Upper lobe of left lung (tissue), 6 donors: ENCODE data around the gene YAE1. TPM values are rescaled to one million over a fixed set of nuclear protein-coding genes. Genes with fewer than 3 reads are reported as not detected.

ENCODE experiments used
- ATAC-seq, 2 donors: fragments of 200-7000 bp; cut with Tn5 transposase; one replicate each; pipeline ENCODE4 v1.9.1; 2022; ENCODE audit warnings: mild to moderate bottlenecking in 2 of 2, moderate library complexity in 2 of 2; ENCODE audit not compliant: low FRiP score in 2 of 2
- DNase-seq, 2 donors: peaks; one replicate each; pipeline ENCODE4 v3.0.0-alpha.2; 2019 to 2020
- H3K27ac ChIP-seq, 4 donors: fragments of 200-600 bp; sonication (generic); one replicate each; pipeline ENCODE4 v1.5.1; 2016 to 2019
- H3K27me3 ChIP-seq, 4 donors: fragments of 200-600 bp; sonication (generic); one replicate each; pipeline ENCODE4 v1.5.1; 2017 to 2019
- H3K36me3 ChIP-seq, 4 donors: fragments of 200-600 bp; sonication (generic); one replicate each; pipeline ENCODE4 v1.5.1; 2016 to 2019
- H3K4me1 ChIP-seq, 4 donors: fragments of 200-600 bp; sonication (generic); one replicate each; pipeline ENCODE4 v1.5.1; 2018 to 2019
- H3K4me3 ChIP-seq, 4 donors: fragments of 200-600 bp; sonication (generic); one replicate each; pipeline ENCODE4 v1.5.1; 2017 to 2019; ENCODE audit warnings: mild to moderate bottlenecking in 2 of 4, moderate library complexity in 1 of 4
- H3K9me3 ChIP-seq, 4 donors: fragments of 200-600 bp; sonication (generic); one replicate each; pipeline ENCODE4 v1.5.1; 2018 to 2019
- CTCF ChIP-seq, 6 experiments: fragments of 450-650 bp in 4 of 6; fragments of 200-600 bp in 2 of 6; sonication (generic) in 2 of 6; IDR thresholded peaks; one replicate each; pipeline ENCODE4 v1.5.1; 2016 to 2019; ENCODE audit warnings: antibody characterized with exemption in 6 of 6
- EP300 ChIP-seq, 4 donors: sonication (generic); formaldehyde crosslinking; IDR thresholded peaks; one replicate each; pipeline ENCODE4 v1.5.1; 2017; ENCODE audit warnings: antibody characterized with exemption in 4 of 4, control low read depth in 2 of 4
- POLR2A ChIP-seq, 4 donors: fragments of 450-650 bp; IDR thresholded peaks; one replicate each; pipeline ENCODE4 v1.5.1; 2016 to 2017; ENCODE audit warnings: antibody characterized with exemption in 4 of 4, mild to moderate bottlenecking in 2 of 4
- POLR2AphosphoS5 ChIP-seq, 2 donors: sonication (generic); formaldehyde crosslinking; IDR thresholded peaks; one replicate each; pipeline ENCODE4 v1.5.1; 2017; ENCODE audit warnings: antibody characterized with exemption in 2 of 2
- WGBS, 2 donors: methylation state at CpG; one replicate each; pipeline ENCODE4 v1.1.5; 2017 to 2018; 5-methylcytosine and 5-hydroxymethylcytosine counted together
- total RNA-seq, 6 donors: library from RNA; depleted of rRNA in 4 of 6; stranded (reverse); fragments of >200 nt in 4 of 6; gene quantifications; one replicate each; pipeline versions ENCODE4 v1.1.0 to v1.2.1, GENCODE V29; 2016 to 2021
- donor health status: DM: no; HTN: no; CAD: no; lungs with moderate emphysema.
- donor health status: DM: no; HTN: yes; CAD: no; lungs with severe emphysema.

The YAE1 gene
- total RNA-seq, 6 donors from 2014 or later = 1.00 to 21.0 (median 13.2) TPM

GRCh38 chr7:39616138-39616537 lies 49.9 kb downstream of the YAE1 start:
- no peaks in the 10 kb centered on the region for H3K36me3 ChIP-seq
- WGBS, 2 donors = 44 to 63% methylated on average over 1 of the region's 1 CpG
- H3K9me3 ChIP-seq = no peaks in the 10 kb centered on the region
- no peak overlapping the region for H3K4me3 ChIP-seq
- H3K27ac ChIP-seq = no peak overlapping the region
- DNase-seq (no peak), ATAC-seq (no peak)
- peaks cover 0 to 6% (median 0%) of the 10 kb centered on the region in 4 donors for H3K4me1 ChIP-seq
- H3K27me3 ChIP-seq = no peaks in the 10 kb centered on the region
- no peak for TF ChIP-seq POLR2AphosphoS5 (IDR thresholded peaks at IDR 0.05)
- TF ChIP-seq CTCF (IDR thresholded peaks at IDR 0.05) = no peak
- no peak for TF ChIP-seq POLR2A (IDR thresholded peaks at IDR 0.05)
- no peak for TF ChIP-seq EP300 (IDR thresholded peaks at IDR 0.05)

DNA sequence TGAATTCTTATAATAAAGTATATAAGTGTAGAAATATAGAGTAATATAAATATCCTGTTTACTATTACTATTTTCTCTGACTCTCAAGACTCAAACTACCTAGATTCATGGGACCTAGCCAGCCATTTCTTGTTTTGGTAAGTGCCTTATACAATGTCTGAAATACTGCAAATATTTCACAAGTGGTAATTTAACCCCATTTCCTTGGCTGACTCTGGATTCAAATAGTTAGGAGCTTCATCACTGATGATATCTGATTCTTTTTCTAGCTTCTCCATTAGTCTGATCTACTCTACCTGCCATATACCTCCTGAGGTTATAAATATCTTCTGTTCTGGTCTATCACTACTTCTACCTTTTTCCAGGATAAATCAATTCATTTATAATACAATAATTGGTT lies 50.8 kb downstream of the YAE1 start:
- Histone ChIP-seq H3K27ac (no peak overlapping the region), H3K9me3 (no peaks in the 10 kb centered on the region), H3K27me3 (no peaks in the 10 kb centered on the region), H3K4me1 (peaks cover 0 to 7% (median 2%) of the 10 kb centered on the region in 4 donors), H3K4me3 (no peak overlapping the region), H3K36me3 (no peaks in the 10 kb centered on the region)
- TF ChIP-seq CTCF (IDR thresholded peaks at IDR 0.05) = no peak
- TF ChIP-seq POLR2A (IDR thresholded peaks at IDR 0.05) = no peak
- TF ChIP-seq POLR2AphosphoS5 (IDR thresholded peaks at IDR 0.05) = no peak
- TF ChIP-seq EP300 (IDR thresholded peaks at IDR 0.05) = no peak
- ATAC-seq = no peak
- no peak for DNase-seq

DNA sequence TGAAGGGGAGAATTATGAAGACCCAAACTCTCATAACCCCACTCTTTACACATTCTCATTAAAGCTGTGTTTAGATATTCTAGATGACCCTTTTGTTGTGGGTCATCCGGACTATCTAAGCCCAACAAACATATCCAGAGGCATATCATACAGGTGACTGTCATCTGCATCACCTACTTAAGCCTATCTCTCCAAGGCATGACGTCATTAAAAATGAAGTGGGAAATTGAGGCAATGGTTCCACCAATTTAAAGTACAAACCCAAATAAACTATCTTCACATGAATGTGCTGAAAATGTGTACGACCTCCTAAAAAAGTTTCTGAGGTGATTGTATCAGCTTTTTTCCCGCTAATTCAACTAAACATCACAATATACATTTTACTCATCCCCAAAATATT lies 52.7 kb downstream of the YAE1 start:
- Histone ChIP-seq H3K27ac (no peak overlapping the region), H3K4me1 (peaks cover 7 to 15% (median 11%) of the 10 kb centered on the region in 4 donors), H3K36me3 (no peaks in the 10 kb centered on the region), H3K27me3 (no peaks in the 10 kb centered on the region), H3K9me3 (no peaks in the 10 kb centered on the region), H3K4me3 (no peak overlapping the region)
- ATAC-seq (no peak), DNase-seq (no peak)
- TF ChIP-seq POLR2AphosphoS5 (IDR thresholded peaks at IDR 0.05) (no peak), CTCF (IDR thresholded peaks at IDR 0.05) (no peak), EP300 (IDR thresholded peaks at IDR 0.05) (no peak)
- WGBS, 2 donors = 86 to 93% methylated on average over 4 of the region's 4 CpGs

DNA sequence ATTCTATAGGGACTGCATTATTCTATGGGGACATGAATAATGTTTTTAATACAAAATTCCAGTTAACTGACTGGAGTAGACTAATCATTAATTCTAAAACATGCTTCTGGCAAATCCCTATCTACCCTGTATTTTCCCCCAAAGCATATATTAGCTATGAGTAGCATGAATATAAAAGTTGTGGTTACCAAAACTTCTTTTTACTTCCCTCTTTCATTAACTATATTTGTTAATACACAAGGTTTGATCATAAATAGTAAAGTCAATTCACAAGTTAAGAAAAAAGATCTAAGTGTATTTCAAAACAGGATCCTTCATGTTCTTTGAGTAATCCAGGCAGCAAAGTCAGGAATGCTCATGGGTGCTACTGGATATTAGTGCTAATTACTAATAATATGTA lies 54.3 kb downstream of the YAE1 start:
- no peaks in the 10 kb centered on the region for H3K9me3 ChIP-seq
- DNase-seq = no peak
- no peak overlapping the region for H3K27ac ChIP-seq
- ATAC-seq = no peak
- no peaks in the 10 kb centered on the region for H3K36me3 ChIP-seq
- TF ChIP-seq EP300 (IDR thresholded peaks at IDR 0.05) (no peak), CTCF (IDR thresholded peaks at IDR 0.05) (no peak), POLR2A (IDR thresholded peaks at IDR 0.05) (no peak), POLR2AphosphoS5 (IDR thresholded peaks at IDR 0.05) (no peak)
- H3K4me1 ChIP-seq = peaks cover 15 to 26% (median 19%) of the 10 kb centered on the region in 4 donors
- H3K27me3 ChIP-seq = no peaks in the 10 kb centered on the region
- no peak overlapping the region for H3K4me3 ChIP-seq

DNA sequence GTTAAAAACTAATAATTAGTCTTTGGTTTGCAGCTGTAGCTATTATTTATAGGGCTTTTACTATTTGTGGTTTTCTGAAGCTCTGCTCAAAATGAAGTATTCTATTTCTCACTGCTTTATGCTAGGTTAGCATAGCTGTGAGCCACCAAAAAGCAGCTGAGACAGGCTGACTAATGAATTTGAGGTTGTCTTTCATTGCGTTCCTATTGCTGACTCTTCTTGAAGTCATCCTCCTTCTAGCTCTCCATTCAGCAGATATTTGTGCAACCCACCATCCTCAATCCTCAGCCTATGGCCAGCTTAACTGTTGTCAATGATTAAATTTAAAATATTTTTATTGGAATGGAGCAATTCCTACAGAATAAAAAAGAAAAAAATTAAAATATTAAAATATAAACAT lies 55.1 kb downstream of the YAE1 start:
- TF ChIP-seq POLR2AphosphoS5 (IDR thresholded peaks at IDR 0.05) = no peak
- no peak for TF ChIP-seq EP300 (IDR thresholded peaks at IDR 0.05)
- TF ChIP-seq POLR2A (IDR thresholded peaks at IDR 0.05) = no peak
- TF ChIP-seq CTCF (IDR thresholded peaks at IDR 0.05) = no peak
- Histone ChIP-seq H3K36me3 (no peaks in the 10 kb centered on the region), H3K27me3 (no peaks in the 10 kb centered on the region), H3K4me1 (peaks cover 22 to 34% (median 27%) of the 10 kb centered on the region in 4 donors), H3K27ac (no peak overlapping the region), H3K4me3 (no peak overlapping the region), H3K9me3 (no peaks in the 10 kb centered on the region)
- ATAC-seq (no peak), DNase-seq (no peak)
- WGBS, 2 donors = 78 to 86% methylated on average over 1 of the region's 1 CpG
